Caco-2 (cell line): Measurements from ENCODE around the gene DIS3L2. TPM values are rescaled to one million over a fixed set of nuclear protein-coding genes. Genes with fewer than 3 reads are reported as not detected.
"Not testable (repeated sequence)": the region's sequence is repeated elsewhere in the genome, so short reads cannot be mapped to it uniquely, and the experiment has no call there.

Source experiments
- BruUV-seq: library from RNA; stranded (reverse); fragments of 400-500 nt; replicated peaks from 2 replicates; lab custom pipeline; 2021; lab: Mats Ljungman, UMichigan
- CTCF ChIA-PET: fragments of 300-600 bp; sonication (Branson Sonifier 250); formaldehyde crosslinking; loops from one replicate; lab custom pipeline; 2022; ENCODE audit warnings: antibody characterized with exemption; lab: Charles Lee
- POLR2A ChIA-PET: fragments of 300-600 bp; sonication (Branson Sonifier 250); formaldehyde crosslinking; loops from one replicate; lab custom pipeline; 2022; ENCODE audit warnings: antibody characterized with exemption; lab: Charles Lee
- DNase-seq, 2 experiments: peaks; one replicate each; pipeline versions ENCODE4 v3.0.0 to v3.0.0-alpha.2; 2020 to 2022
- H3K27me3 ChIP-seq: replicated peaks from 2 replicates; pipeline ENCODE4 v1.6.0; 2011; ENCODE audit warnings: low read length; ENCODE audit not compliant: control insufficient read depth, insufficient read depth
- H3K36me3 ChIP-seq: 2 replicates; pipeline ENCODE4 v1.5.1; 2011; ENCODE audit warnings: low read length; ENCODE audit not compliant: control insufficient read depth, insufficient read depth
- H3K4me1 ChIP-seq: fragments of 250-450 bp; sonication (Bioruptor Pico); 2 replicates; pipeline ENCODE4 v1.5.1; 2020; ENCODE audit warnings: mild to moderate bottlenecking
- H3K4me3 ChIP-seq: 2 replicates; pipeline ENCODE4 v1.5.1; 2011; ENCODE audit warnings: low read depth, mild to moderate bottlenecking, control low read depth, low read length
- H3K9me3 ChIP-seq: fragments of 250-450 bp; sonication (Bioruptor Pico); 2 replicates; pipeline ENCODE4 v1.5.1; 2020; ENCODE audit warnings: mild to moderate bottlenecking, moderate library complexity
- H3K27ac Mint-ChIP-seq: one replicate; pipeline ENCODE4 v1.8.0; 2022; ENCODE audit warnings: mixed read lengths; ENCODE audit not compliant: unreplicated experiment
- H3K27me3 Mint-ChIP-seq: one replicate; pipeline ENCODE4 v1.8.0; 2022; ENCODE audit warnings: mixed read lengths; ENCODE audit not compliant: insufficient read depth, unreplicated experiment
- H3K36me3 Mint-ChIP-seq: one replicate; pipeline ENCODE4 v1.8.0; 2022; ENCODE audit warnings: mild to moderate bottlenecking, mixed read lengths; ENCODE audit not compliant: insufficient read depth, unreplicated experiment
- H3K4me1 Mint-ChIP-seq: one replicate; pipeline ENCODE4 v1.8.0; 2022; ENCODE audit warnings: low read depth, mixed read lengths; ENCODE audit not compliant: unreplicated experiment
- H3K4me3 Mint-ChIP-seq: one replicate; pipeline ENCODE4 v1.8.0; 2022; ENCODE audit warnings: mild to moderate bottlenecking, moderate library complexity, mixed read lengths; ENCODE audit not compliant: unreplicated experiment
- H3K9me3 Mint-ChIP-seq: one replicate; pipeline ENCODE4 v1.8.0; 2022; ENCODE audit warnings: mixed read lengths; ENCODE audit not compliant: unreplicated experiment
- intact Hi-C: fragments of 100-400 bp; cut with micrococcal nuclease; formaldehyde crosslinking; loops from one replicate; pipeline ENCODE4 v1.10.0; 2022; ENCODE audit not compliant: unreplicated experiment
- total RNA-seq: library from RNA; stranded (reverse); gene quantifications from 2 replicates; pipeline ENCODE4 v1.2.3, GENCODE V29; 2022
- TF ChIP-seq, protein P1 (sequence below), 2 experiments: fragments of 200-600 bp in 1 of 2; IDR thresholded peaks; 1 replicate in 1 of 2; 2 replicates in 1 of 2; pipeline versions ENCODE4 v1.5.1 to v1.8.0; 2011 to 2022; ENCODE audit warnings: antibody characterized with exemption in 1 of 2, control low read depth in 1 of 2, inconsistent platforms in 1 of 2, low read depth in 1 of 2, low read length in 1 of 2, mild to moderate bottlenecking in 1 of 2, moderate library complexity in 1 of 2; ENCODE audit not compliant: insufficient read depth in 1 of 2, severe bottlenecking in 1 of 2, unreplicated experiment in 1 of 2

Gene DIS3L2
- total RNA-seq, 1 experiment from 2014 or later, result 15.5 TPM

DNA sequence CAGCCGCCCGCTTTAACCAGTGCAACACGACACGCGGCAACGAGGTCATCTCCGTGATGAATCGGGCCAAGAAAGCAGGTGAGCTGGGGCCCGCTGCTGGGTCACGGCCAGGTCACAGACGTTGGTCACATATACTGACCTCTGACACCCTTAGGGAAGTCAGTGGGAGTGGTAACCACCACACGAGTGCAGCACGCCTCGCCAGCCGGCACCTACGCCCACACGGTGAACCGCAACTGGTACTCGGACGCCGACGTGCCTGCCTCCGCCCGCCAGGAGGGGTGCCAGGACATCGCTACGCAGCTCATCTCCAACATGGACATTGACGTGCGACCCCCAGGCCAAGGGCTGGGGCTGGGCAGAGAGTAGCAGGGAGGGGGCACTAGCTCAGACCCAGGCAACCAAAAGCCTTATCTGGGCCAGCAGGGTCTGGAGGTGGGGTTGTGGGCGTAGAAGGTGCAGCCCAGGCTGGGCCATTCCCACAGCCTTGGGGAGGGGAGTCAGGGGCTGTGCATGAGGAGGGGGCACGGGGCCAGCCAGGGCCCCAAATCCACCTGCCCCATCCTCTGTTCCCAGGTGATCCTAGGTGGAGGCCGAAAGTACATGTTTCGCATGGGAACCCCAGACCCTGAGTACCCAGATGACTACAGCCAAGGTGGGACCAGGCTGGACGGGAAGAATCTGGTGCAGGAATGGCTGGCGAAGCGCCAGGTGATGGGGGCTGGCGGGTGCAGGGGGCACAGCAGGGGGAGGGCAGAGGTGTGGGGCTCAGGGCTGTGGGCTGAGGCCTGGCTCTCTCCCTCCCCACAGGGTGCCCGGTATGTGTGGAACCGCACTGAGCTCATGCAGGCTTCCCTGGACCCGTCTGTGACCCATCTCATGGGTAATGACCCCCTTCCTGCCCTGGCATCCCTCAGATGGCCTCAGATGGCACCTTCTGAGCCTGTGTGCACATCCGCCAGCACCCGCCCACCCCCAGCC is 418.4 kb downstream of the DIS3L2 start:
- POLR2A ChIA-PET, intact Hi-C loops, H3K4me3 ChIP-seq, H3K9me3 ChIP-seq, H3K27ac Mint-ChIP-seq, DNase-seq, H3K36me3 Mint-ChIP-seq, H3K4me1 Mint-ChIP-seq, BruUV-seq, H3K4me1 ChIP-seq, H3K27me3 ChIP-seq, H3K27me3 Mint-ChIP-seq, CTCF ChIA-PET, H3K4me3 Mint-ChIP-seq, H3K36me3 ChIP-seq, H3K9me3 Mint-ChIP-seq: not testable (repeated sequence)

DNA sequence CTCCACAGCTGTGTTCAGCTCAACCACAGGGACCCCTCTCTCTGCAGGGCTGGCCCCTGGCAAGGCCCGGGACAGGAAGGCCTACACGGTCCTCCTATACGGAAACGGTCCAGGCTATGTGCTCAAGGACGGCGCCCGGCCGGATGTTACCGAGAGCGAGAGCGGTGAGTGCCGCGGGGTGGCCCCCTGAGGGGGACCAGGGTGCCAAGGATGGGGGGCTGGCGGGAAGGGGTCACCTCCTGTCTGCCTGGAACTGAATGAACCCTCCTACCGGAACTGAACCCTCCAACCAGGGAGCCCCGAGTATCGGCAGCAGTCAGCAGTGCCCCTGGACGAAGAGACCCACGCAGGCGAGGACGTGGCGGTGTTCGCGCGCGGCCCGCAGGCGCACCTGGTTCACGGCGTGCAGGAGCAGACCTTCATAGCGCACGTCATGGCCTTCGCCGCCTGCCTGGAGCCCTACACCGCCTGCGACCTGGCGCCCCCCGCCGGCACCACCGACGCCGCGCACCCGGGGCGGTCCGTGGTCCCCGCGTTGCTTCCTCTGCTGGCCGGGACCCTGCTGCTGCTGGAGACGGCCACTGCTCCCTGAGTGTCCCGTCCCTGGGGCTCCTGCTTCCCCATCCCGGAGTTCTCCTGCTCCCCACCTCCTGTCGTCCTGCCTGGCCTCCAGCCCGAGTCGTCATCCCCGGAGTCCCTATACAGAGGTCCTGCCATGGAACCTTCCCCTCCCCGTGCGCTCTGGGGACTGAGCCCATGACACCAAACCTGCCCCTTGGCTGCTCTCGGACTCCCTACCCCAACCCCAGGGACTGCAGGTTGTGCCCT is 419.9 kb downstream of the DIS3L2 start:
- H3K4me1 Mint-ChIP-seq, H3K9me3 ChIP-seq, DNase-seq, H3K4me1 ChIP-seq, H3K27me3 ChIP-seq, H3K4me3 Mint-ChIP-seq, H3K4me3 ChIP-seq, POLR2A ChIA-PET, CTCF ChIA-PET, H3K27me3 Mint-ChIP-seq, BruUV-seq, intact Hi-C loops, H3K9me3 Mint-ChIP-seq, H3K27ac Mint-ChIP-seq, H3K36me3 ChIP-seq: not testable (repeated sequence)
- H3K36me3 Mint-ChIP-seq, result peaks cover 11% of the 10 kb centered on the region

DNA sequence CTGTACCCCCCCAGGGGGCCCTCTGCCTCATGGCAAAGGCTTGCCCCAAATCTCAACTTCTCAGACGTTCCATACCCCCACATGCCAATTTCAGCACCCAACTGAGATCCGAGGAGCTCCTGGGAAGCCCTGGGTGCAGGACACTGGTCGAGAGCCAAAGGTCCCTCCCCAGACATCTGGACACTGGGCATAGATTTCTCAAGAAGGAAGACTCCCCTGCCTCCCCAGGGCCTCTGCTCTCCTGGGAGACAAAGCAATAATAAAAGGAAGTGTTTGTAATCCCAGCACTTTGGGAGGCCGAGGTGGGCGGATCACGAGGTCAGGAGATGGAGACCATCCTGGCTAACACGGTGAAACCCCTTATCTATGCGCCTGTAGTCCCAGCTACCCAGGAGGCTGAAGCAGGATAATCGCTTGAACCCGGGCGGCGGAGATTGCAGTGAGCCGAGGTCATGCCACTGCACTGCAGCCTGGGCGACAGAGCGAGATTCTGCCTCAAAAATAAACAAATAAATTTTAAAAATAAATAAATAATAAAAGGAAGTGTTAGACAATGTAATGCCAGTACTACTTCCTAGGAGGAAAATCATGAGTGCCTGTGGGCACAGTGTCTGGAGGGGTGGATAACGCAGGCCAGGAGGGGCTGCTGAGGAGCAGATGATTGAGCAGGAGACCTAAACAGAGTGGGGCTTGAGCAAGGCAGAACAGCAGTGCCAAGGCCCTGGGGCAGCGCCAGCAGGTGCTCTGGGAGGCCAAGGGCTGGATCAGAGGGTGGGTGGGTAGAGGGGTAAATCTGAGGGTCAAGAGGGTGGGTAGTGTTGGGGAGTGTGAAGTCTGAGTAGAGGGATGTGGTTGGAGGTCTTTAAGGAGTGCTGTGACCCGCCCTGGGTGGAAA is 421.1 kb downstream of the DIS3L2 start:
- H3K27ac Mint-ChIP-seq, result peak overlapping the region; percentile 34
- Histone ChIP-seq H3K9me3 (no peaks in the 10 kb centered on the region), H3K27me3 (no peaks in the 10 kb centered on the region), H3K4me1 (peaks cover 16% of the 10 kb centered on the region), H3K36me3 (no peaks in the 10 kb centered on the region), H3K4me3 (no peak overlapping the region)
- H3K27me3 Mint-ChIP-seq, result no peaks in the 10 kb centered on the region
- H3K9me3 Mint-ChIP-seq, result no peaks in the 10 kb centered on the region
- POLR2A ChIA-PET, result no interaction called here
- TF ChIP-seq, protein P1, sequence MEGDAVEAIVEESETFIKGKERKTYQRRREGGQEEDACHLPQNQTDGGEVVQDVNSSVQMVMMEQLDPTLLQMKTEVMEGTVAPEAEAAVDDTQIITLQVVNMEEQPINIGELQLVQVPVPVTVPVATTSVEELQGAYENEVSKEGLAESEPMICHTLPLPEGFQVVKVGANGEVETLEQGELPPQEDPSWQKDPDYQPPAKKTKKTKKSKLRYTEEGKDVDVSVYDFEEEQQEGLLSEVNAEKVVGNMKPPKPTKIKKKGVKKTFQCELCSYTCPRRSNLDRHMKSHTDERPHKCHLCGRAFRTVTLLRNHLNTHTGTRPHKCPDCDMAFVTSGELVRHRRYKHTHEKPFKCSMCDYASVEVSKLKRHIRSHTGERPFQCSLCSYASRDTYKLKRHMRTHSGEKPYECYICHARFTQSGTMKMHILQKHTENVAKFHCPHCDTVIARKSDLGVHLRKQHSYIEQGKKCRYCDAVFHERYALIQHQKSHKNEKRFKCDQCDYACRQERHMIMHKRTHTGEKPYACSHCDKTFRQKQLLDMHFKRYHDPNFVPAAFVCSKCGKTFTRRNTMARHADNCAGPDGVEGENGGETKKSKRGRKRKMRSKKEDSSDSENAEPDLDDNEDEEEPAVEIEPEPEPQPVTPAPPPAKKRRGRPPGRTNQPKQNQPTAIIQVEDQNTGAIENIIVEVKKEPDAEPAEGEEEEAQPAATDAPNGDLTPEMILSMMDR (IDR thresholded peaks at IDR 0.05; ENCODE audit: insufficient read depth in 1 of 2, low read depth in 1 of 2, low read length in 1 of 2, severe bottlenecking in 1 of 2, unreplicated experiment in 1 of 2), result no peak
- no peak overlapping the region for H3K4me3 Mint-ChIP-seq
- DNase-seq, result no peak
- peaks cover 9% of the 10 kb centered on the region for H3K4me1 Mint-ChIP-seq
- H3K36me3 Mint-ChIP-seq, result peaks cover 11% of the 10 kb centered on the region
- BruUV-seq, result no TSS peak
- CTCF ChIA-PET, result no interaction called here
- intact Hi-C loops, result no loop called here
